H9 (cell line): ENCODE results near the gene RPS27L. TPM values are rescaled to one million over a fixed set of nuclear protein-coding genes. Genes with fewer than 3 reads are reported as not detected.

Experiments used
- DNase-seq: peaks from one replicate; pipeline ENCODE4 v3.0.0-alpha.2; 2017
- H2AFZ ChIP-seq: one replicate; pipeline ENCODE4 v1.6.1; 2013; ENCODE audit warnings: mild to moderate bottlenecking, low read length, control low read depth, moderate library complexity
- H2AK5ac ChIP-seq: 2 replicates; pipeline ENCODE4 v1.6.1; 2013; ENCODE audit warnings: low read length, control low read depth, mixed read lengths; ENCODE audit not compliant: insufficient read length
- H2BK120ac ChIP-seq: one replicate; pipeline ENCODE4 v1.6.1; 2013; ENCODE audit warnings: low read depth, mild to moderate bottlenecking, low read length, control low read depth, inconsistent platforms; ENCODE audit not compliant: poor library complexity, severe bottlenecking
- H2BK12ac ChIP-seq: 2 replicates; pipeline ENCODE4 v1.6.1; 2013; ENCODE audit warnings: low read length, control low read depth, mixed read lengths, low read depth; ENCODE audit not compliant: insufficient read length
- H2BK15ac ChIP-seq: 2 replicates; pipeline ENCODE4 v1.6.1; 2013; ENCODE audit warnings: low read depth, low read length, control low read depth
- H2BK20ac ChIP-seq: one replicate; pipeline ENCODE4 v1.6.1; 2013; ENCODE audit warnings: low read depth, mild to moderate bottlenecking, low read length, control low read depth, inconsistent platforms; ENCODE audit not compliant: poor library complexity, severe bottlenecking
- H2BK5ac ChIP-seq: 2 replicates; pipeline ENCODE4 v1.6.1; 2013; ENCODE audit warnings: low read length, control low read depth, mixed read lengths; ENCODE audit not compliant: insufficient read length
- H3K14ac ChIP-seq: 2 replicates; pipeline ENCODE4 v1.6.1; 2013; ENCODE audit warnings: low read length, control low read depth; ENCODE audit not compliant: insufficient read depth
- H3K18ac ChIP-seq: 2 replicates; pipeline ENCODE4 v1.6.1; 2013; ENCODE audit warnings: low read depth, mild to moderate bottlenecking, mixed read lengths, low read length, control low read depth; ENCODE audit not compliant: insufficient read length
- H3K23ac ChIP-seq: 2 replicates; pipeline ENCODE4 v1.6.1; 2013; ENCODE audit warnings: low read length, control low read depth, mixed read lengths, low read depth; ENCODE audit not compliant: insufficient read length
- H3K23me2 ChIP-seq: 2 replicates; pipeline ENCODE4 v1.6.1; 2013; ENCODE audit warnings: low read depth, mild to moderate bottlenecking, mixed read lengths, low read length, control low read depth; ENCODE audit not compliant: insufficient read length, poor library complexity, severe bottlenecking
- H3K27ac ChIP-seq: 2 replicates; pipeline ENCODE4 v1.5.1; 2013; ENCODE audit warnings: low read length, control low read depth, mixed read lengths, low read depth; ENCODE audit not compliant: insufficient read length
- H3K27me3 ChIP-seq: 2 replicates; pipeline ENCODE4 v1.6.1; 2013; ENCODE audit warnings: low read length, control low read depth, inconsistent platforms; ENCODE audit not compliant: insufficient read depth
- H3K4ac ChIP-seq: 2 replicates; pipeline ENCODE4 v1.6.1; 2013; ENCODE audit warnings: low read depth, mild to moderate bottlenecking, control low read depth, inconsistent platforms, low read length, moderate library complexity
- H3K4me1 ChIP-seq: 2 replicates; pipeline ENCODE4 v1.6.1; 2013; ENCODE audit warnings: low read length, control low read depth, inconsistent platforms; ENCODE audit not compliant: insufficient read depth
- H3K4me2 ChIP-seq: 2 replicates; pipeline ENCODE4 v1.6.1; 2013; ENCODE audit warnings: low read length, control low read depth, mixed read lengths; ENCODE audit not compliant: insufficient read length, insufficient read depth
- H3K56ac ChIP-seq: 2 replicates; pipeline ENCODE4 v1.6.1; 2013; ENCODE audit warnings: low read depth, mild to moderate bottlenecking, mixed read lengths, low read length, control low read depth; ENCODE audit not compliant: insufficient read length
- H3K79me1 ChIP-seq: 2 replicates; pipeline ENCODE4 v1.6.1; 2013; ENCODE audit warnings: low read depth, mild to moderate bottlenecking, moderate library complexity, low read length, control low read depth, inconsistent platforms; ENCODE audit not compliant: insufficient read depth, poor library complexity, severe bottlenecking
- H3K79me2 ChIP-seq: 2 replicates; pipeline ENCODE4 v1.6.1; 2013; ENCODE audit warnings: low read length, control low read depth, inconsistent platforms; ENCODE audit not compliant: insufficient read depth
- H3K9ac ChIP-seq: 2 replicates; pipeline ENCODE4 v1.6.1; 2013; ENCODE audit warnings: low read length, control low read depth, mixed read lengths; ENCODE audit not compliant: insufficient read length; ENCODE audit errors: extremely low read depth
- H3K9me3 ChIP-seq: one replicate; pipeline ENCODE4 v1.6.1; 2013; ENCODE audit warnings: low read depth, low read length, inconsistent platforms; ENCODE audit not compliant: control insufficient read depth
- H3T11ph ChIP-seq: one replicate; pipeline ENCODE4 v1.6.1; 2013; ENCODE audit warnings: mild to moderate bottlenecking, low read length, control low read depth, inconsistent platforms
- H4K20me1 ChIP-seq: one replicate; pipeline ENCODE4 v1.6.1; 2013; ENCODE audit not compliant: control insufficient read depth, insufficient read length, insufficient read depth
- H4K5ac ChIP-seq: 2 replicates; pipeline ENCODE4 v1.6.1; 2013; ENCODE audit warnings: low read depth, mild to moderate bottlenecking, mixed read lengths, low read length, control low read depth; ENCODE audit not compliant: insufficient read length
- H4K8ac ChIP-seq: replicated peaks from 2 replicates; pipeline ENCODE4 v1.6.1; 2013; ENCODE audit warnings: low read length, control low read depth, mixed read lengths, low read depth; ENCODE audit not compliant: insufficient read length
- H4K91ac ChIP-seq: 2 replicates; pipeline ENCODE4 v1.6.1; 2013; ENCODE audit warnings: low read depth, mild to moderate bottlenecking, moderate library complexity, mixed read lengths, low read length, control low read depth; ENCODE audit not compliant: insufficient read length
- H3K27ac Mint-ChIP-seq, 3 experiments: 2 replicates in 2 of 3; 3 replicates in 1 of 3; pipeline ENCODE4 v1.8.0; 2020 to 2021; ENCODE audit warnings: mixed read lengths in 3 of 3, mild to moderate bottlenecking in 1 of 3, moderate library complexity in 1 of 3
- H3K27me3 Mint-ChIP-seq: 2 replicates; pipeline ENCODE4 v1.8.0; 2021; ENCODE audit warnings: low read depth, mild to moderate bottlenecking, moderate library complexity, mixed read lengths
- H3K36me3 Mint-ChIP-seq, 3 experiments: 2 replicates in 2 of 3; 3 replicates in 1 of 3; pipeline ENCODE4 v1.8.0; 2020 to 2021; ENCODE audit warnings: low read depth in 3 of 3, mixed read lengths in 3 of 3; ENCODE audit not compliant: insufficient read depth in 1 of 3
- H3K4me1 Mint-ChIP-seq, 2 experiments: 2 replicates each; pipeline ENCODE4 v1.8.0; 2020; ENCODE audit warnings: mixed read lengths in 2 of 2
- H3K4me3 Mint-ChIP-seq, 2 experiments: 2 replicates in 1 of 2; 3 replicates in 1 of 2; pipeline ENCODE4 v1.8.0; 2020 to 2021; ENCODE audit warnings: mild to moderate bottlenecking in 2 of 2, mixed read lengths in 2 of 2, moderate library complexity in 1 of 2
- H3K9me3 Mint-ChIP-seq, 2 experiments: 2 replicates in 1 of 2; 3 replicates in 1 of 2; pipeline ENCODE4 v1.8.0; 2020; ENCODE audit warnings: mild to moderate bottlenecking in 2 of 2, mixed read lengths in 2 of 2, moderate library complexity in 1 of 2
- WGBS: extraction: QIAGEN DNeasy Blood & Tissue Kit; methylation state at CpG from one replicate; pipeline ENCODE4 v1.1.7; 2013; ENCODE audit warnings: missing lambda C conversion rate, low lambda C conversion rate, mixed read lengths; ENCODE audit not compliant: insufficient read length; ENCODE audit errors: extremely low coverage; 5-methylcytosine and 5-hydroxymethylcytosine counted together
- total RNA-seq: library from RNA; stranded (reverse); gene quantifications from 2 replicates; pipeline ENCODE4 v1.2.1, GENCODE V29; 2021
- TF ChIP-seq, protein P1 (sequence below): fragments of 200-600 bp; sonication (generic); conservative IDR thresholded peaks from 3 replicates; pipeline ENCODE4 v1.8.0; 2021; ENCODE audit warnings: antibody characterized with exemption, mild to moderate bottlenecking

The RPS27L gene
- total RNA-seq, 1 experiment from 2014 or later: 180 TPM

GRCh38 chr15:63114465-63114864 lies 42.8 kb downstream of the RPS27L start:
- Histone ChIP-seq H3K14ac (no peak overlapping the region), H4K8ac (no peak overlapping the region), H4K5ac (no peak overlapping the region)

More at GRCh38 chr15:63114465-63114864, 42.8 kb downstream of the RPS27L start:
- Histone ChIP-seq H2AFZ (no peak overlapping the region), H3K56ac (no peak overlapping the region), H2BK120ac (no peak overlapping the region), H3K9ac (no peak overlapping the region), H3K4me2 (no peak overlapping the region), H2BK12ac (no peak overlapping the region), H3K23ac (no peak overlapping the region), H3K79me2 (no peaks in the 10 kb centered on the region), H4K91ac (no peak overlapping the region), H2BK15ac (no peak overlapping the region), H3K18ac (no peak overlapping the region), H4K20me1 (no peaks in the 10 kb centered on the region), H2BK20ac (no peak overlapping the region), H3K27me3 (no peaks in the 10 kb centered on the region), H3K4ac (no peak overlapping the region), H3K23me2 (no peaks in the 10 kb centered on the region), H3K79me1 (no peaks in the 10 kb centered on the region), H3K9me3 (no peaks in the 10 kb centered on the region), H3K4me1 (no peaks in the 10 kb centered on the region), H2AK5ac (no peak overlapping the region), H2BK5ac (no peak overlapping the region), H3K27ac (no peak overlapping the region), H3T11ph (no peak overlapping the region)
- H3K4me3 Mint-ChIP-seq: no peak overlapping the region
- WGBS: no CpG with 5 or more reads among the region's 2 CpGs
- H3K27ac Mint-ChIP-seq: no peak overlapping the region
- H3K36me3 Mint-ChIP-seq: peaks cover 0 to 2% (median 0%) of the 10 kb centered on the region in 3 experiments; a peak in 2 of 7 replicates
- no peak for DNase-seq
- TF ChIP-seq, protein P1, sequence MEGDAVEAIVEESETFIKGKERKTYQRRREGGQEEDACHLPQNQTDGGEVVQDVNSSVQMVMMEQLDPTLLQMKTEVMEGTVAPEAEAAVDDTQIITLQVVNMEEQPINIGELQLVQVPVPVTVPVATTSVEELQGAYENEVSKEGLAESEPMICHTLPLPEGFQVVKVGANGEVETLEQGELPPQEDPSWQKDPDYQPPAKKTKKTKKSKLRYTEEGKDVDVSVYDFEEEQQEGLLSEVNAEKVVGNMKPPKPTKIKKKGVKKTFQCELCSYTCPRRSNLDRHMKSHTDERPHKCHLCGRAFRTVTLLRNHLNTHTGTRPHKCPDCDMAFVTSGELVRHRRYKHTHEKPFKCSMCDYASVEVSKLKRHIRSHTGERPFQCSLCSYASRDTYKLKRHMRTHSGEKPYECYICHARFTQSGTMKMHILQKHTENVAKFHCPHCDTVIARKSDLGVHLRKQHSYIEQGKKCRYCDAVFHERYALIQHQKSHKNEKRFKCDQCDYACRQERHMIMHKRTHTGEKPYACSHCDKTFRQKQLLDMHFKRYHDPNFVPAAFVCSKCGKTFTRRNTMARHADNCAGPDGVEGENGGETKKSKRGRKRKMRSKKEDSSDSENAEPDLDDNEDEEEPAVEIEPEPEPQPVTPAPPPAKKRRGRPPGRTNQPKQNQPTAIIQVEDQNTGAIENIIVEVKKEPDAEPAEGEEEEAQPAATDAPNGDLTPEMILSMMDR: no peak
- peaks cover 3% of the 10 kb centered on the region in 2 experiments; a peak in 3 of 5 replicates for H3K9me3 Mint-ChIP-seq
- H3K4me1 Mint-ChIP-seq: no peaks in the 10 kb centered on the region
- no peaks in the 10 kb centered on the region; the same call in 1 of the 2 replicates for H3K27me3 Mint-ChIP-seq
